Neural crest cell (in vitro differentiated cells): ENCODE data around the gene CHKA. TPM values are rescaled to one million over a fixed set of nuclear protein-coding genes. Genes with fewer than 3 reads are reported as not detected.
A peak's percentile ranks its signal among the peaks of the same experiment; 100 is the strongest.

ENCODE experiments used
- DNase-seq: peaks from one replicate; pipeline ENCODE4 v3.0.0; 2021; ENCODE audit warnings: low read depth, mixed read lengths, low spot score
- H3K27ac Mint-ChIP-seq: one replicate; pipeline ENCODE4 v1.8.0; 2021; ENCODE audit warnings: mild to moderate bottlenecking, mixed read lengths; ENCODE audit not compliant: unreplicated experiment
- H3K27me3 Mint-ChIP-seq: 2 replicates; pipeline ENCODE4 v1.8.0; 2021; ENCODE audit warnings: low read depth, mild to moderate bottlenecking, mixed read lengths
- H3K36me3 Mint-ChIP-seq: 2 replicates; pipeline ENCODE4 v1.8.0; 2021; ENCODE audit warnings: low read depth, mild to moderate bottlenecking, mixed read lengths
- H3K4me1 Mint-ChIP-seq: 2 replicates; pipeline ENCODE4 v1.8.0; 2021; ENCODE audit warnings: mixed read lengths
- H3K4me3 Mint-ChIP-seq: one replicate; pipeline ENCODE4 v1.8.0; 2021; ENCODE audit warnings: mild to moderate bottlenecking, mixed read lengths
- H3K9me3 Mint-ChIP-seq: 2 replicates; pipeline ENCODE4 v1.8.0; 2021; ENCODE audit warnings: mixed read lengths
- total RNA-seq: library from RNA; stranded (reverse); gene quantifications from 2 replicates; pipeline ENCODE4 v1.2.1, GENCODE V29; 2021
- TF ChIP-seq, protein P1 (sequence below): fragments of 200-600 bp; sonication (generic); conservative IDR thresholded peaks from 2 replicates; pipeline ENCODE4 v1.5.0; 2021; ENCODE audit warnings: antibody characterized with exemption, mild to moderate bottlenecking

The CHKA gene
- total RNA-seq, 1 donor from 2014 or later: 44.2 TPM

DNA sequence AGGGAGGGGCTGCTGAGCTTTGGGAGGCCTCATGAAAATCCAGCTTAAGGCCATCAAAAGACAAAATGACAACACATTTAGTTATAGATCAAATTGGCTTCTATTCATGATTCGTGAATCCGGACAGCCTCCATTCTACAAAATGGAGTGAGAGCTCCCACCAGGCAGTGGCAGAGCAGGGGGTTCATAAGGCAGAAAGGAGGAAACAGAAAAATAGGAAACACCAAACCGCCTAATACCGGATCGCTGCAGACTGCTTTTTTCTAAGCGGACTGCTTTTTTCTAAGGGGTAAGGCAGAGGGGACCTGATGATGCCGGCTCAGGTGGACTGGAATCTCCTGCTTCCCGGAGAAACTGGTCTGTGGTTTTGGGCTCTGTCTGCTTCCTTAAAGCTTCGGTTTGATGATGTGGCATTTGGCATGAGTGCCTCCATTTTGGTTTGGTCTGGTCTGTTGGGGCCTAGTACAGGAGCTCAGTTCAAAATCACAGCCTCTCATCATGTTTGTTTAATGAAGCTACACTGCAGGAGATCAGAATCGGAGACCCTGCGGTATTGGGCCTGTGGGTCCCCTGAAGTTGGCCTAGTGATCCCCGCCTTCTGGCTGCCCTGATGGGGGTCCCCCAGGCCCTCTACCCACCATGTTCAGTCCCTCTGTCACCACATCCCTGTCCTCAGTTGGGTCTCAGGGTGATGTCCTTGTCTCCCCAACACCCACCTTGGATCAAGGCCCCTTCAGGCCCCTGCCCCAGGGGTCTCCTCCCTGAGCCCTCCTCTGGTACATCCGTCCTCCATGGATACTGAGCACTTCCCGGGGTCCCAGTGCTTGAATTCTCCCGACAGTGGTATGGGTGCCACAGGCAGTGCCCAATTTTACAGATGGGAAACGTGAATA lies 109.9 kb downstream of the CHKA start:
- Mint-ChIP-seq H3K27me3 (peaks cover 2% of the 10 kb centered on the region), H3K9me3 (no peaks in the 10 kb centered on the region), H3K4me1 (peaks cover 45% of the 10 kb centered on the region), H3K4me3 (no peak overlapping the region), H3K27ac (peak overlapping the region; percentile 66), H3K36me3 (no peaks in the 10 kb centered on the region)
- TF ChIP-seq, protein P1, sequence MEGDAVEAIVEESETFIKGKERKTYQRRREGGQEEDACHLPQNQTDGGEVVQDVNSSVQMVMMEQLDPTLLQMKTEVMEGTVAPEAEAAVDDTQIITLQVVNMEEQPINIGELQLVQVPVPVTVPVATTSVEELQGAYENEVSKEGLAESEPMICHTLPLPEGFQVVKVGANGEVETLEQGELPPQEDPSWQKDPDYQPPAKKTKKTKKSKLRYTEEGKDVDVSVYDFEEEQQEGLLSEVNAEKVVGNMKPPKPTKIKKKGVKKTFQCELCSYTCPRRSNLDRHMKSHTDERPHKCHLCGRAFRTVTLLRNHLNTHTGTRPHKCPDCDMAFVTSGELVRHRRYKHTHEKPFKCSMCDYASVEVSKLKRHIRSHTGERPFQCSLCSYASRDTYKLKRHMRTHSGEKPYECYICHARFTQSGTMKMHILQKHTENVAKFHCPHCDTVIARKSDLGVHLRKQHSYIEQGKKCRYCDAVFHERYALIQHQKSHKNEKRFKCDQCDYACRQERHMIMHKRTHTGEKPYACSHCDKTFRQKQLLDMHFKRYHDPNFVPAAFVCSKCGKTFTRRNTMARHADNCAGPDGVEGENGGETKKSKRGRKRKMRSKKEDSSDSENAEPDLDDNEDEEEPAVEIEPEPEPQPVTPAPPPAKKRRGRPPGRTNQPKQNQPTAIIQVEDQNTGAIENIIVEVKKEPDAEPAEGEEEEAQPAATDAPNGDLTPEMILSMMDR: no peak
- no peak for DNase-seq

DNA sequence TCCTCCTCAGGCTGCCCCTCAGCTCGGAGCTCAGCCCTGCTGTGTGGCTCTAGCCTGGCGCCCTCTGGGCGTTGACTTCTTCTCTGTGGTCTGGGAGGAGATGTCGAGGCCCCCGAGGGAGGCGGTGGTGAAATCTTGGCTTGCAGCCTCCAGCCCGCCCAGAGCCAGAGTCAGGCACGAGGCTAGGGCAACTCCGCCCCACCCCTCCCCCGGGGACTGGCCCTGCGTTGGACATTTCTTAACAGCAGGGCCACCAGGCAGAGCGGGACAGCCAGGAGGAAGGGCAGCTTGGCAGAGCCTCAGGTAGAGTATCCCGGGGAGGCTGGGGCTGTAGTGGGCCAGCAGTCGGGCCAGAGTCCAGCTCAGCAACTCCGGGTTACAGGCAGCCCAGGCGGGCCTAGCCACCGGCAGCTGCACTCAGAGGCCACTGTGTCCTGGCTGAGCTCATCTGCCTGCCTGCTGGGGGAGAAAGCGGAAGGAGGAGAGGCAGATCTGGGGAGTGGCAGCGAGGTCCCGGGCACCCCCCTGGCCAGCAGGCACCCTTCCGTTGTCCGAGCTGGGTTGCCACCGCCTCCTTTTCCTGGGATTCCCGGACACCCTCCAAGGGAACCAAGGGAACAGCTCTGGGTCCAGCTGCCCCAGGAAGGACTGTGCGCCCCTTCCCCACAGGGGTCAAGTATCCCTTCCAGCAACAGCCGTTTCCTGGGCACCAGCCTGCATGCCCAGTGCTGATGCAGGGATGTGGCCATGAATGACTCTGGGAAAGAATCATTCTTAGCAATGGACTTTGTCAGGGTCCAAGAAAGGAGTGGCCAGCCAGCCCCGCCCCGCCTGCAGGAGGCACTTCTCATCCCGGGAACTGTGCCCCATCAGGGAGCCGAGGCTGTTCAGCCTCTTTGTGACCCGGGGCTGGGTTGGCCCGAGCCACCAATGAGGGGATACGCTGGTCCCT lies 110.8 kb downstream of the CHKA start, which contains the start of gene ALDH3B1:
ALDH3B1 (plus strand) TSS at position 238 of the 952 bp plus-strand sequence. CDS start 4,971 bp downstream, outside the sequence.
- DNase-seq: no peak

DNA sequence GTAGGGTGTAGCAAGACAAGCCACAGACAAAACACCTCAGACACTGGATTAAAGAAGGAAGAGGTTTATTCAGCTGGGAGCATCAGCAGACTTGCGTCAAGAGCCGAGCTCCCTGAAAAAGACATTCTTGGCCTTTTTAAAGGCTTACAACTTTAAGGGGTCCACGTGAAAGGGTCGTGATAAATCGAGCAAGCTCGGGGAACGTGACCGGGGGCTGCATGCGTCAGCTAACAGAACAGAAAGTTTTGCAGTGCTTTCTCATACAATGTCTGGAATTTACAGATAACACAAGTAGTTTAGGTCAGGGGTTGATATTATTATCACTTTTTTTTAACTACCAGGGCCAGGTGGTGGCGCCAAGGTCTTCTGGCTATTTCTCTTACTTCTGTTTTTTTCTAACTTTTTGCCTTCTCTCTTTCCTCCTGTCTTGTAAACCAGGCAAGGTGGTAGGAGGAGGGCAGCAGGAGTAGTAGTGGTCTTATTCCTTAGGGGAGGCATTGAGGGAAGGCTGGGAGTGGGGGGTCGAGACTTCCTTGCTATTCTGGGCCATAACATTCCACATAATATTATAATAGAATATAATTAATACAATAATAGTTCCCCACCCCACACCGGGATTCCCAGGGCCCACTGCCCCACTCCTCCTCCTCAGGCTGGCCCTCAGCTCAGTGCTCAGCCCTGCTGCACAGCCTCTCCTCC lies 111.6 kb downstream of the CHKA start:
- Mint-ChIP-seq H3K27me3 (peaks cover 15% of the 10 kb centered on the region), H3K4me3 (no peak overlapping the region), H3K36me3 (no peaks in the 10 kb centered on the region), H3K9me3 (no peaks in the 10 kb centered on the region), H3K4me1 (peaks cover 42% of the 10 kb centered on the region), H3K27ac (peak overlapping the region; percentile 80)
- no peak for DNase-seq
- TF ChIP-seq, protein P1: no peak

More for the DNA sequence above, 110.8 kb downstream of the CHKA start, which contains the start of gene ALDH3B1:
- Mint-ChIP-seq H3K36me3 (no peaks in the 10 kb centered on the region), H3K27ac (peak within 1 kb of the TSS; percentile 80), H3K4me1 (peaks cover 45% of the 10 kb centered on the region), H3K27me3 (peaks cover 8% of the 10 kb centered on the region), H3K9me3 (no peaks in the 10 kb centered on the region), H3K4me3 (no peak within 1 kb of the TSS)
- TF ChIP-seq, protein P1: no peak

DNA sequence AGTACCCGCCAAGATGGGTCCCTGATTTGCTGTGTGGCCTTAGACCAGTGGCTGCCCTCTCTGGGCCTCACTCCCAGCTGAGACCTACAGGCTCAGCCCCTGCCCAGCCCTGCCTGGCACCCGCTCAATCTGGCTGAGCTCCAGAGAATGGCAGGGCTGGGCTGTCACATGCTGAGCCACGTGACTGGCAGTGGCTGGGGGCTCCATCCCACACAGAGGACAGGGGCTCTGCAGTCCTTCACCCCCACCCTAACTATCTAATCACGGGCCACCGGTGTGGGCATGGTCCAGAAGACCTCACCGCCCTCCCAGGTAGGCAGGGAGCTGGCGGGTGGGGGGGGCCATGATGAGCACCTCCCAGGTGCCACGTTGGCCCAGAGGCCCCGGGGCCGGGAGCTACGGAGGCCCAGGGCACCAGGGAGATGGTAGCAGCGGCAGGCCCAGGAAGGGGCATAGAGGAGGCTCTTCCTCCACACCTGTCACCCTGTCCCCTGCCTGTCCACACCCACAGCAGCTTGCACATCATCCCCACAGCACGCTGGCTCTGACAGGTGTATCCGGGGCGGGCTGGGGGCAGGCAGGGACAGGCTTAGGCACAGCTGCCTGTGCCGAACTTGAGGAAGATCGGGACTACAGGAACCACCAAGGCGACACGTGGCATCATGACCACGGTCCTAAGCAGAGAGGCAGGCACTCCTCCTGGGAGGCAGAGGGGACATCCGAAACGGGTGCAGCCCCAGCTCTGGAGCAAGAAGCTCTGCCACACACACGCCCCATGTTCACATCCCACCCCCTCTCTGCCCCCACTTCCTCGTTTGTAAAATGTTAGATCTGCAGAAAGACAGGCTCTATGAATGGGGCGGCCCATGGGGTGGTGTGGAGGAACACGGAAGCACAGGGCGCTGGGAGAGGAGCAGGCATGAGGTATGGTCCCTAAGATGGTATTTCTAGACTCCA lies 112.5 kb downstream of the CHKA start:
- Mint-ChIP-seq H3K4me1 (peaks cover 36% of the 10 kb centered on the region), H3K9me3 (no peaks in the 10 kb centered on the region), H3K27ac (no peak overlapping the region), H3K4me3 (no peak overlapping the region), H3K36me3 (no peaks in the 10 kb centered on the region), H3K27me3 (peaks cover 21% of the 10 kb centered on the region)
- TF ChIP-seq, protein P1: no peak
- no peak for DNase-seq
